Trophoblast cell (in vitro differentiated cells and primary cell): Measurements from ENCODE around the gene GLIS1.

Experiments used
- DNase-seq, 2 donors: peaks; one replicate each; pipeline ENCODE4 v3.0.0-alpha.2; 2016
- H2AFZ ChIP-seq: 2 replicates; pipeline ENCODE4 v1.6.1; 2013; ENCODE audit warnings: low read length, moderate library complexity, mild to moderate bottlenecking; ENCODE audit not compliant: insufficient read depth, poor library complexity
- H2AK5ac ChIP-seq: 2 replicates; pipeline ENCODE4 v1.6.1; 2013; ENCODE audit warnings: mild to moderate bottlenecking, low read length
- H2BK120ac ChIP-seq: 2 replicates; pipeline ENCODE4 v1.6.1; 2013; ENCODE audit warnings: low read length, mild to moderate bottlenecking, moderate library complexity; ENCODE audit not compliant: insufficient read depth, poor library complexity
- H2BK12ac ChIP-seq: 2 replicates; pipeline ENCODE4 v1.6.1; 2013; ENCODE audit warnings: mild to moderate bottlenecking, low read length, moderate library complexity
- H2BK5ac ChIP-seq: 2 replicates; pipeline ENCODE4 v1.6.1; 2013; ENCODE audit warnings: low read length, low read depth, moderate library complexity, mild to moderate bottlenecking; ENCODE audit not compliant: poor library complexity
- H3K14ac ChIP-seq: 2 replicates; pipeline ENCODE4 v1.6.1; 2013; ENCODE audit warnings: mild to moderate bottlenecking, low read length
- H3K18ac ChIP-seq: 2 replicates; pipeline ENCODE4 v1.6.1; 2013; ENCODE audit warnings: mild to moderate bottlenecking, low read length
- H3K23ac ChIP-seq: 2 replicates; pipeline ENCODE4 v1.6.1; 2013; ENCODE audit warnings: low read length
- H3K27ac ChIP-seq: 2 replicates; pipeline ENCODE4 v1.5.1; 2013; ENCODE audit warnings: low read depth, mild to moderate bottlenecking, inconsistent platforms, low read length, moderate library complexity
- H3K27me3 ChIP-seq: 2 replicates; pipeline ENCODE4 v1.6.1; 2013; ENCODE audit warnings: inconsistent platforms, mild to moderate bottlenecking, low read length, moderate library complexity; ENCODE audit not compliant: insufficient read depth
- H3K36me3 ChIP-seq, 2 experiments: 1 replicate in 1 of 2; 2 replicates in 1 of 2; pipeline ENCODE4 v1.6.1; 2013; ENCODE audit warnings: low read length in 2 of 2, mild to moderate bottlenecking in 2 of 2, moderate library complexity in 1 of 2; ENCODE audit not compliant: insufficient read depth in 2 of 2, control insufficient read depth in 1 of 2
- H3K4ac ChIP-seq: 2 replicates; pipeline ENCODE4 v1.6.1; 2013; ENCODE audit warnings: low read depth, mild to moderate bottlenecking, low read length, moderate library complexity
- H3K4me1 ChIP-seq, 2 experiments: 1 replicate in 1 of 2; 2 replicates in 1 of 2; pipeline ENCODE4 v1.6.1; 2013; ENCODE audit warnings: low read length in 2 of 2, mild to moderate bottlenecking in 2 of 2, moderate library complexity in 1 of 2; ENCODE audit not compliant: insufficient read depth in 2 of 2, control insufficient read depth in 1 of 2
- H3K4me2 ChIP-seq: 2 replicates; pipeline ENCODE4 v1.6.1; 2013; ENCODE audit warnings: inconsistent platforms, mild to moderate bottlenecking, low read length, moderate library complexity
- H3K4me3 ChIP-seq: 2 replicates; pipeline ENCODE4 v1.5.1; 2013; ENCODE audit warnings: mild to moderate bottlenecking, low read depth, low read length, inconsistent platforms
- H3K79me1 ChIP-seq: one replicate; pipeline ENCODE4 v1.6.1; 2013; ENCODE audit warnings: low read length
- H3K79me2 ChIP-seq: 2 replicates; pipeline ENCODE4 v1.6.1; 2013; ENCODE audit warnings: low read length, mild to moderate bottlenecking; ENCODE audit not compliant: control insufficient read depth, insufficient read depth, poor library complexity
- H3K9ac ChIP-seq: 2 replicates; pipeline ENCODE4 v1.6.1; 2013; ENCODE audit warnings: mild to moderate bottlenecking, low read length
- H3K9me3 ChIP-seq: 2 replicates; pipeline ENCODE4 v1.6.1; 2013; ENCODE audit warnings: low read depth, mild to moderate bottlenecking, control low read depth, inconsistent platforms, low read length; ENCODE audit not compliant: insufficient read depth
- H4K12ac ChIP-seq: 2 replicates; pipeline ENCODE4 v1.6.1; 2013; ENCODE audit warnings: low read depth, mild to moderate bottlenecking, low read length, moderate library complexity
- H4K8ac ChIP-seq: 2 replicates; pipeline ENCODE4 v1.6.1; 2013; ENCODE audit warnings: low read depth, mild to moderate bottlenecking, low read length, moderate library complexity
- H4K91ac ChIP-seq: one replicate; pipeline ENCODE4 v1.6.1; 2013; ENCODE audit warnings: low read depth, mild to moderate bottlenecking, low read length, moderate library complexity
- WGBS: extraction: QIAGEN DNeasy Blood & Tissue Kit; methylation state at CpG from one replicate; pipeline ENCODE4 v1.1.7; 2013; ENCODE audit warnings: missing lambda C conversion rate; ENCODE audit not compliant: insufficient read length, insufficient coverage; ENCODE audit errors: extremely low coverage; 5-methylcytosine and 5-hydroxymethylcytosine counted together

The GLIS1 gene

GRCh38 chr1:53619367-53620060 lies 119.5 kb downstream of the GLIS1 start:
- no peaks in the 10 kb centered on the region for H3K9me3 ChIP-seq
- DNase-seq: no peak
- H3K23ac ChIP-seq: no peak overlapping the region
- H3K27me3 ChIP-seq: no peaks in the 10 kb centered on the region
- H4K12ac ChIP-seq: no peak overlapping the region
- H3K4ac ChIP-seq: no peak overlapping the region
- H2AK5ac ChIP-seq: no peak overlapping the region
- H3K36me3 ChIP-seq: no peaks in the 10 kb centered on the region
- no peak overlapping the region for H3K14ac ChIP-seq
- H2BK5ac ChIP-seq: no peak overlapping the region
- no peak overlapping the region for H4K91ac ChIP-seq
- no peaks in the 10 kb centered on the region for H3K79me2 ChIP-seq
- H3K4me2 ChIP-seq: no peak overlapping the region
- no peak overlapping the region for H3K27ac ChIP-seq
- H3K79me1 ChIP-seq: no peaks in the 10 kb centered on the region
- H2BK12ac ChIP-seq: no peak overlapping the region
- no peak overlapping the region for H3K9ac ChIP-seq
- H2AFZ ChIP-seq: no peak overlapping the region
- H3K4me1 ChIP-seq: no peaks in the 10 kb centered on the region
- H4K8ac ChIP-seq: no peak overlapping the region
- H3K4me3 ChIP-seq: no peak overlapping the region
- WGBS: no CpG with 5 or more reads among the region's 7 CpGs
- H2BK120ac ChIP-seq: no peak overlapping the region
- no peak overlapping the region for H3K18ac ChIP-seq

- H3K4me1 ChIP-seq: no peaks in the 10 kb centered on the region
- no peak overlapping the region for H4K8ac ChIP-seq
- H3K4ac ChIP-seq: no peak overlapping the region
- H3K9me3 ChIP-seq: no peaks in the 10 kb centered on the region
- no peak overlapping the region for H2AFZ ChIP-seq
- H3K4me3 ChIP-seq: no peak overlapping the region
- no peak overlapping the region for H2AK5ac ChIP-seq
- no peak overlapping the region for H3K4me2 ChIP-seq
- H3K23ac ChIP-seq: no peak overlapping the region
- no peaks in the 10 kb centered on the region for H3K27me3 ChIP-seq
- no peak overlapping the region for H3K14ac ChIP-seq
- no peaks in the 10 kb centered on the region for H3K79me2 ChIP-seq
- H3K9ac ChIP-seq: no peak overlapping the region
- no peak overlapping the region for H2BK120ac ChIP-seq
- H4K12ac ChIP-seq: no peak overlapping the region
- no peaks in the 10 kb centered on the region for H3K79me1 ChIP-seq
- H4K91ac ChIP-seq: no peak overlapping the region
- no peak overlapping the region for H2BK12ac ChIP-seq
- no peak overlapping the region for H2BK5ac ChIP-seq
- no peak for DNase-seq
- no peak overlapping the region for H3K18ac ChIP-seq
- no CpG with 5 or more reads among the region's 4 CpGs for WGBS
- no peaks in the 10 kb centered on the region for H3K36me3 ChIP-seq
- no peak overlapping the region for H3K27ac ChIP-seq
These were observed 120.2 kb downstream of the GLIS1 start for GRCh38 chr1:53618500-53619366.

- Histone ChIP-seq H2BK5ac (no peak overlapping the region), H3K4me3 (no peak overlapping the region), H3K27ac (no peak overlapping the region), H3K18ac (no peak overlapping the region), H3K27me3 (no peaks in the 10 kb centered on the region), H4K91ac (no peak overlapping the region), H4K8ac (no peak overlapping the region), H2AK5ac (no peak overlapping the region), H3K4me2 (no peak overlapping the region), H3K23ac (no peak overlapping the region), H2BK12ac (no peak overlapping the region), H2AFZ (no peak overlapping the region), H3K9ac (no peak overlapping the region), H3K79me1 (no peaks in the 10 kb centered on the region), H3K9me3 (no peaks in the 10 kb centered on the region), H3K4me1 (no peaks in the 10 kb centered on the region), H3K36me3 (no peaks in the 10 kb centered on the region), H3K79me2 (no peaks in the 10 kb centered on the region), H2BK120ac (no peak overlapping the region), H4K12ac (no peak overlapping the region), H3K4ac (no peak overlapping the region), H3K14ac (no peak overlapping the region)
- no CpG with 5 or more reads among the region's 4 CpGs for WGBS
- no peak for DNase-seq
These were observed 121.0 kb downstream of the GLIS1 start for GRCh38 chr1:53617851-53618499.

GRCh38 chr1:53617382-53617781 lies 121.6 kb downstream of the GLIS1 start:
- H4K12ac ChIP-seq: no peak overlapping the region
- no peaks in the 10 kb centered on the region for H3K9me3 ChIP-seq
- H3K18ac ChIP-seq: no peak overlapping the region
- H4K8ac ChIP-seq: no peak overlapping the region
- H4K91ac ChIP-seq: no peak overlapping the region
- no peak overlapping the region for H3K14ac ChIP-seq
- H3K4ac ChIP-seq: no peak overlapping the region
- no peak overlapping the region for H2BK120ac ChIP-seq
- no peak overlapping the region for H3K23ac ChIP-seq
- H2AK5ac ChIP-seq: no peak overlapping the region
- no peak for DNase-seq
- H2BK12ac ChIP-seq: no peak overlapping the region
- H3K4me3 ChIP-seq: no peak overlapping the region
- H3K36me3 ChIP-seq: no peaks in the 10 kb centered on the region
- no peak overlapping the region for H3K4me2 ChIP-seq
- no peaks in the 10 kb centered on the region for H3K27me3 ChIP-seq
- H2AFZ ChIP-seq: no peak overlapping the region
- H3K4me1 ChIP-seq: no peaks in the 10 kb centered on the region
- no CpG with 5 or more reads among the region's 7 CpGs for WGBS
- no peak overlapping the region for H2BK5ac ChIP-seq
- H3K79me1 ChIP-seq: no peaks in the 10 kb centered on the region
- H3K79me2 ChIP-seq: no peaks in the 10 kb centered on the region
- no peak overlapping the region for H3K9ac ChIP-seq
- H3K27ac ChIP-seq: no peak overlapping the region
